HCT116 (cell line): ENCODE data around the gene SYMPK. TPM values are rescaled to one million over a fixed set of nuclear protein-coding genes. Genes with fewer than 3 reads are reported as not detected.
A peak's percentile ranks its signal among the peaks of the same experiment; 100 is the strongest.

ENCODE experiments used
- ATAC-seq: fragments of 200-7000 bp; cut with Tn5 transposase; 2 replicates; pipeline ENCODE4 v1.9.1; 2020; ENCODE audit warnings: mild to moderate bottlenecking, moderate library complexity
- BruUV-seq: library from RNA; stranded (reverse); fragments of 400-500 nt; replicated peaks from 2 replicates; lab custom pipeline; 2021; lab: Mats Ljungman, UMichigan
- CTCF ChIA-PET: fragments of 300-600 bp; sonication (Branson Sonifier 250); formaldehyde crosslinking; loops from one replicate; lab custom pipeline; 2021; ENCODE audit warnings: antibody characterized with exemption; lab: Charles Lee
- POLR2A ChIA-PET: fragments of 300-600, 350-600 bp; sonication (Branson Sonifier 250); formaldehyde crosslinking; loops from one replicate; lab custom pipeline; 2021; ENCODE audit warnings: antibody characterized with exemption; lab: Charles Lee
- RAD21 ChIA-PET, 2 experiments: fragments of 300-600 bp; sonication (Branson Sonifier 250); formaldehyde crosslinking; loops; one replicate each; lab custom pipeline; 2023; ENCODE audit warnings: low total read pairs in 2 of 2; ENCODE audit not compliant: uncharacterized antibody in 2 of 2, unreplicated experiment in 2 of 2, low non-redundant PET in 1 of 2; lab: Charles Lee
- DNase-seq: peaks from one replicate; pipeline ENCODE4 v3.0.0-alpha.2; 2010; ENCODE audit warnings: low read depth, low spot score
- H2AFZ ChIP-seq: fragments of 200-600 bp; shearing (Covaris generic), sonication (generic); 2 replicates; pipeline ENCODE4 v1.6.1; 2017; ENCODE audit warnings: low read depth, mixed run types, mixed read lengths, antibody characterized with exemption, low read length; ENCODE audit not compliant: poor library complexity, severe bottlenecking
- H3K27ac ChIP-seq: 2 replicates; pipeline ENCODE4 v1.5.1; 2012; ENCODE audit warnings: low read depth, low read length
- H3K27me3 ChIP-seq: fragments of 200-600 bp; sonication (generic); 2 replicates; pipeline ENCODE4 v1.6.1; 2016; ENCODE audit warnings: mixed run types, low read length, mixed read lengths; ENCODE audit not compliant: insufficient read depth
- H3K36me3 ChIP-seq, 2 experiments: fragments of 200-500 bp in 1 of 2; fragments of 200-600 bp in 1 of 2; sonication (Bioruptor generic) in 1 of 2; sonication (generic) in 1 of 2; 2 replicates each; pipeline versions ENCODE4 v1.5.1 to v1.6.1; 2014 to 2016; ENCODE audit warnings: low read length in 2 of 2, inconsistent platforms in 1 of 2, mixed read lengths in 1 of 2, mixed run types in 1 of 2; ENCODE audit not compliant: insufficient read depth in 2 of 2, control insufficient read depth in 1 of 2
- H3K4me1 ChIP-seq, 2 experiments: fragments of 200-600 bp in 1 of 2; sonication (generic) in 1 of 2; 2 replicates each; pipeline versions ENCODE4 v1.5.1 to v1.6.1; 2012 to 2017; ENCODE audit warnings: low read length in 2 of 2, inconsistent platforms in 1 of 2, mild to moderate bottlenecking in 1 of 2, mixed read lengths in 1 of 2, mixed run types in 1 of 2, moderate library complexity in 1 of 2; ENCODE audit not compliant: insufficient read depth in 2 of 2, control insufficient read depth in 1 of 2
- H3K4me2 ChIP-seq: fragments of 200-600 bp; sonication (generic); 2 replicates; pipeline ENCODE4 v1.6.1; 2017; ENCODE audit warnings: mixed run types, low read length, mixed read lengths
- H3K4me3 ChIP-seq, 2 experiments: fragments of 200-600 bp in 1 of 2; sonication (generic) in 1 of 2; replicated peaks in 1 of 2; 2 replicates each; pipeline ENCODE4 v1.5.1; 2011 to 2016; ENCODE audit warnings: low read length in 2 of 2, control low read depth in 1 of 2, low read depth in 1 of 2, mild to moderate bottlenecking in 1 of 2, mixed read lengths in 1 of 2, mixed run types in 1 of 2
- H3K79me2 ChIP-seq: fragments of 200-600 bp; sonication (generic); 2 replicates; pipeline ENCODE4 v1.6.1; 2017; ENCODE audit warnings: mild to moderate bottlenecking, mixed run types, low read length, moderate library complexity, mixed read lengths; ENCODE audit not compliant: insufficient read depth
- H3K9ac ChIP-seq: fragments of 200-600 bp; sonication (generic); 2 replicates; pipeline ENCODE4 v1.6.1; 2016; ENCODE audit warnings: low read length, mixed read lengths
- H3K9me2 ChIP-seq: fragments of 200-600 bp; sonication (generic), shearing (Covaris generic); 2 replicates; pipeline ENCODE4 v1.6.1; 2017; ENCODE audit warnings: mixed run types, mild to moderate bottlenecking, moderate library complexity; ENCODE audit not compliant: insufficient read depth
- H3K9me3 ChIP-seq, 2 experiments: fragments of 200-500 bp in 1 of 2; fragments of 200-600 bp in 1 of 2; sonication (Bioruptor generic) in 1 of 2; sonication (generic) in 1 of 2; 2 replicates each; pipeline ENCODE4 v1.6.1; 2014 to 2017; ENCODE audit warnings: low read length in 2 of 2, mixed read lengths in 2 of 2, inconsistent platforms in 1 of 2, low read depth in 1 of 2, mild to moderate bottlenecking in 1 of 2, mixed run types in 1 of 2, moderate library complexity in 1 of 2; ENCODE audit not compliant: control insufficient read depth in 1 of 2, insufficient read depth in 1 of 2
- H4K20me1 ChIP-seq: fragments of 200-600 bp; sonication (generic), shearing (Covaris generic); 2 replicates; pipeline ENCODE4 v1.6.1; 2017; ENCODE audit warnings: mixed run types, mild to moderate bottlenecking, moderate library complexity; ENCODE audit not compliant: insufficient read depth
- CTCF ChIP-seq, 3 experiments: fragments of 200-600 bp in 1 of 3; sonication (generic) in 1 of 3; IDR thresholded peaks in 2 of 3; conservative IDR thresholded peaks in 1 of 3; 2 replicates each; pipeline ENCODE4 v1.5.1; 2012 to 2017; ENCODE audit warnings: low read depth in 2 of 3, low read length in 2 of 3, antibody characterized with exemption in 1 of 3, borderline replicate concordance in 1 of 3, control low read depth in 1 of 3, mild to moderate bottlenecking in 1 of 3, mixed read lengths in 1 of 3, mixed run types in 1 of 3, moderate library complexity in 1 of 3; ENCODE audit not compliant: insufficient read depth in 1 of 3
- EGR1 ChIP-seq: IDR thresholded peaks from 2 replicates; pipeline ENCODE4 v1.6.1; 2012; ENCODE audit warnings: low read depth
- ELF1 ChIP-seq: IDR thresholded peaks from 2 replicates; pipeline ENCODE4 v1.6.1; 2012; ENCODE audit warnings: low read depth, borderline replicate concordance
- MAX ChIP-seq: IDR thresholded peaks from 2 replicates; pipeline ENCODE4 v1.6.1; 2012
- POLR2AphosphoS5 ChIP-seq: IDR thresholded peaks from 2 replicates; pipeline ENCODE4 v1.6.1; 2011; ENCODE audit warnings: mild to moderate bottlenecking, low read depth, low read length, moderate library complexity
- SP1 ChIP-seq: IDR thresholded peaks from 2 replicates; pipeline ENCODE4 v1.6.1; 2012; ENCODE audit warnings: low read depth
- TCF7L2 ChIP-seq: IDR thresholded peaks from 2 replicates; pipeline ENCODE4 v1.7.0; 2011; ENCODE audit warnings: borderline replicate concordance, inconsistent platforms; ENCODE audit not compliant: insufficient read depth, insufficient read length; ENCODE audit errors: extremely low read depth
- intact Hi-C: fragments of 100-400 bp; cut with micrococcal nuclease; formaldehyde crosslinking; loops from 2 replicates; pipeline ENCODE4 v1.10.0; 2022
- total RNA-seq: library from RNA; stranded (reverse); gene quantifications from one replicate; pipeline ENCODE4 v1.2.1, GENCODE V29; 2021; ENCODE audit not compliant: unreplicated experiment

SYMPK gene
- total RNA-seq, 1 experiment from 2014 or later = 117 TPM

- peak; percentile 47; the same call in 1 of the 2 replicates for TF ChIP-seq MAX
Observed at GRCh38 chr19:45885556-45886426, 22.8 kb upstream of the SYMPK start, which contains the start of gene IRF2BP1 (continued).

GRCh38 chr19:45884682-45885555 is 22.0 kb upstream of the SYMPK start:
- TF ChIP-seq ELF1 = no peak
- peak; percentile 77 for TF ChIP-seq EGR1
- TF ChIP-seq SP1 = no peak
- no peak for TF ChIP-seq CTCF (IDR thresholded peaks at IDR 0.05 in 2 of 3, conservative IDR thresholded peaks at IDR 0.05 in 1 of 3; ENCODE audit: borderline replicate concordance in 1 of 3, insufficient read depth in 1 of 3, low read depth in 2 of 3, low read length in 2 of 3)
- TF ChIP-seq TCF7L2 = no peak
- no peak for TF ChIP-seq POLR2AphosphoS5
- peak overlapping the region; percentile 89 for H3K4me2 ChIP-seq
- peak overlapping the region; percentile 91 for H3K27ac ChIP-seq
- H3K79me2 ChIP-seq = peaks cover 15% of the 10 kb centered on the region
- H3K9me3 ChIP-seq = no peaks in the 10 kb centered on the region
- H3K36me3 ChIP-seq = no peaks in the 10 kb centered on the region
- ChIA-PET CTCF (interaction anchor here (1.6 to 2.4 kb wide), 3 partner anchors 21 to 132 kb away, joined by 5 to 28 read pairs (median 8); partner anchors contain the start of genes FOXA3 and SYMPK), RAD21 (interaction anchor here in 1 of 2 experiments (1.2 kb wide), 1 partner anchor 21 kb away, joined by 6 read pairs; the partner anchor contains the start of gene FOXA3), POLR2A (interaction anchor here (0.8 to 1.0 kb wide), 2 partner anchors 21 to 114 kb away, joined by 3 to 4 read pairs; partner anchors contain the start of genes FOXA3 and SYMPK)
- intact Hi-C loops = no loop called here
- H2AFZ ChIP-seq = no peak overlapping the region
- H3K4me3 ChIP-seq = peak overlapping the region; percentile 71 to 75
- peak overlapping the region; percentile 82 for H3K9ac ChIP-seq
- BruUV-seq = TSS peak; percentile 48
- peak; percentile 10; the same call in 1 of the 2 replicates for ATAC-seq
- no peaks in the 10 kb centered on the region for H4K20me1 ChIP-seq
- H3K27me3 ChIP-seq = no peaks in the 10 kb centered on the region
- no peak for DNase-seq
- H3K4me1 ChIP-seq = peaks cover 21 to 47% of the 10 kb centered on the region in 2 experiments
- H3K9me2 ChIP-seq = no peaks in the 10 kb centered on the region
